ENCODE measurements around the gene WDR20. TPM values are rescaled to one million over a fixed set of nuclear protein-coding genes. Genes with fewer than 3 reads are reported as not detected.

The WDR20 gene
- total and polyA plus RNA-seq, 10 of the 15 experiments (the other 5 are each of a cell fraction or from before 2014, with no cell fraction given) = 9.1 to 25.9 (median 18.4) TPM

GRCh38 chr14:102139286-102140026 lies at the start of gene WDR20 (continued):
- no peak for TF ChIP-seq PAX8 (IDR thresholded peaks at IDR 0.05)
- no peak for TF ChIP-seq ESRRA (IDR thresholded peaks at IDR 0.05; ENCODE audit: low read length)
- TF ChIP-seq SRF (IDR thresholded peaks at IDR 0.05; ENCODE audit: low read depth in 2 of 2, low read length in 2 of 2) = 0 out of 4 replicates have a peak, but pooled peaks of 1 of the 2 experiments have one; percentile 10
- no peak; a peak in 1 of 4 replicates for TF ChIP-seq IKZF2 (IDR thresholded peaks at IDR 0.05)
- no peak for TF ChIP-seq TBL1XR1 (IDR thresholded peaks at IDR 0.05; ENCODE audit: low read depth, low read length)
- TF ChIP-seq NFXL1 (IDR thresholded peaks at IDR 0.05; ENCODE audit: borderline replicate concordance) = peak; percentile 51; the same call in 1 of the 2 replicates
- no peak for TF ChIP-seq TCF7 (IDR thresholded peaks at IDR 0.05; ENCODE audit: borderline replicate concordance)
- TF ChIP-seq JUNB (IDR thresholded peaks at IDR 0.05) = no peak
- no peak for TF ChIP-seq NFYA (IDR thresholded peaks at IDR 0.05; ENCODE audit: borderline replicate concordance, low read depth, low read length)
- TF ChIP-seq ZBTB40 (IDR thresholded peaks at IDR 0.05; ENCODE audit: borderline replicate concordance) = no peak
- TF ChIP-seq POLR2AphosphoS2 (IDR thresholded peaks at IDR 0.05; ENCODE audit: low read depth, low read length) = no peak
- TF ChIP-seq, protein P1, sequence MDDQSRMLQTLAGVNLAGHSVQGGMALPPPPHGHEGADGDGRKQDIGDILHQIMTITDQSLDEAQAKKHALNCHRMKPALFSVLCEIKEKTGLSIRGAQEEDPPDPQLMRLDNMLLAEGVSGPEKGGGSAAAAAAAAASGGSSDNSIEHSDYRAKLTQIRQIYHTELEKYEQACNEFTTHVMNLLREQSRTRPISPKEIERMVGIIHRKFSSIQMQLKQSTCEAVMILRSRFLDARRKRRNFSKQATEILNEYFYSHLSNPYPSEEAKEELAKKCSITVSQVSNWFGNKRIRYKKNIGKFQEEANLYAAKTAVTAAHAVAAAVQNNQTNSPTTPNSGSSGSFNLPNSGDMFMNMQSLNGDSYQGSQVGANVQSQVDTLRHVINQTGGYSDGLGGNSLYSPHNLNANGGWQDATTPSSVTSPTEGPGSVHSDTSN (IDR thresholded peaks at IDR 0.05; ENCODE audit: insufficient replicate concordance, low read depth, low read length) = no peak
- TF ChIP-seq KLF5 (IDR thresholded peaks at IDR 0.05; ENCODE audit: partially characterized antibody) = no peak
- no peak for TF ChIP-seq RBBP5 (conservative IDR thresholded peaks at IDR 0.05)
- peak; percentile 74 for TF ChIP-seq GATAD2B (conservative IDR thresholded peaks at IDR 0.05; ENCODE audit: low read depth)
- peak; percentile 40; the same call in 1 of the 2 replicates for TF ChIP-seq DPF2 (IDR thresholded peaks at IDR 0.05)
- no peak for TF ChIP-seq ZNF274 (IDR thresholded peaks at IDR 0.05; ENCODE audit: insufficient read depth, insufficient read length)
- TF ChIP-seq ZSCAN29 (IDR thresholded peaks at IDR 0.05) = no peak
- no peak for TF ChIP-seq BMI1 (IDR thresholded peaks at IDR 0.05; ENCODE audit: borderline replicate concordance)
- peak; percentile 46 to 47; a peak in 1 of 4 replicates for TF ChIP-seq BHLHE40 (IDR thresholded peaks at IDR 0.05; ENCODE audit: borderline replicate concordance in 1 of 2, low read depth in 2 of 2, low read length in 1 of 2)
- no peak for TF ChIP-seq PAX5 (IDR thresholded peaks at IDR 0.05; ENCODE audit: borderline replicate concordance, low read depth, low read length)
- no peak for TF ChIP-seq SPI1 (IDR thresholded peaks at IDR 0.05; ENCODE audit: borderline replicate concordance, insufficient read depth, low read depth, low read length)
- TF ChIP-seq RFX5 (IDR thresholded peaks at IDR 0.05; ENCODE audit: low read depth, low read length) = no peak
- no peak for TF ChIP-seq FOXM1 (IDR thresholded peaks at IDR 0.05; ENCODE audit: low read depth, low read length)
- TF ChIP-seq POLR2AphosphoS5 (IDR thresholded peaks at IDR 0.05; ENCODE audit: low read length) = peak; percentile 83
- 0 out of 2 replicates have a peak, but pooled peaks have one; percentile 20 for TF ChIP-seq NR2F1 (conservative IDR thresholded peaks at IDR 0.05)
- peak; percentile 84 for TF ChIP-seq POLR2A (IDR thresholded peaks at IDR 0.05; ENCODE audit: low read depth, low read length)
- TF ChIP-seq GABPA (IDR thresholded peaks at IDR 0.05; ENCODE audit: low read depth) = no peak
- no peak for TF ChIP-seq YBX1 (IDR thresholded peaks at IDR 0.05)

All from GM12878 (cell line).